Uterus (tissue), 2 donors: Measurements from ENCODE around the gene TCF4.

Experiments used
- POLR2A ChIP-seq, 2 donors: fragments of 450-650 bp; IDR thresholded peaks; one replicate each; pipeline ENCODE4 v1.6.1; 2016; ENCODE audit warnings: antibody characterized with exemption in 2 of 2, mild to moderate bottlenecking in 1 of 2, moderate library complexity in 1 of 2
- TF ChIP-seq, protein P1 (sequence below), 4 experiments: fragments of 200-600 bp in 2 of 4; fragments of 450-650 bp in 2 of 4; sonication (generic) in 2 of 4; IDR thresholded peaks; one replicate each; pipeline ENCODE4 v1.5.1; 2016 to 2019; ENCODE audit warnings: antibody characterized with exemption in 4 of 4, mild to moderate bottlenecking in 2 of 4, moderate library complexity in 1 of 4

DNA sequence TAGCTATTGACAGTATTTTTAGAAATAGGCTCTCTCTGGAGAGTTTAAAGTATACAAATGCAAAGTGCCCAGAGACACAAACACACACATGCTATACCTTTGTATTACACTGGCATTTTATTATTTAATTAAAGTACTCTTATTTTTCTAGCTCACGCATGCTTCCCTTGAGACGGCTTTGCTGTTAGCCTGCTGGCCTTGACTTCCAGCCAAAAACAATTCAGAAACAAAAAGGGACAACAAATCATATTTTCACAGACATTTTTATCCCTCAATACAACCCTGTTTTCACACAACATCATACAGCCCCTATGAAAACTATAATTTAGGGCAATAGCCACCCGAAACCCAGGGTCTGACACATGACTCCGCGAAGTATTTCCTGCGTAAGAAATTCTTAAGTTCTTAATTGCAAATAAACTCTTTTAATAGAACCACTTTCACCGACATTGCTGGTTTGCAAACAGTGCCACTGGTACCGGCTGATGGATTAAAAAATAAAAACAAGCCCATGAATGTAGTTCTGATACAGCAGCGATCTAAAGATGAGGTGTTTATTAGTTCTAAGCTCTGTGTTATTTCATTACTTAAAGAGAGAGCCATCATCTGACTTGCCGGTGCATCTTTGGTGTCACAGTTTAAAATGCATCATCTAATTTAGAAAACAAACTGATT, 185.1 kb downstream of the TCF4 start:
- TF ChIP-seq, protein P1, sequence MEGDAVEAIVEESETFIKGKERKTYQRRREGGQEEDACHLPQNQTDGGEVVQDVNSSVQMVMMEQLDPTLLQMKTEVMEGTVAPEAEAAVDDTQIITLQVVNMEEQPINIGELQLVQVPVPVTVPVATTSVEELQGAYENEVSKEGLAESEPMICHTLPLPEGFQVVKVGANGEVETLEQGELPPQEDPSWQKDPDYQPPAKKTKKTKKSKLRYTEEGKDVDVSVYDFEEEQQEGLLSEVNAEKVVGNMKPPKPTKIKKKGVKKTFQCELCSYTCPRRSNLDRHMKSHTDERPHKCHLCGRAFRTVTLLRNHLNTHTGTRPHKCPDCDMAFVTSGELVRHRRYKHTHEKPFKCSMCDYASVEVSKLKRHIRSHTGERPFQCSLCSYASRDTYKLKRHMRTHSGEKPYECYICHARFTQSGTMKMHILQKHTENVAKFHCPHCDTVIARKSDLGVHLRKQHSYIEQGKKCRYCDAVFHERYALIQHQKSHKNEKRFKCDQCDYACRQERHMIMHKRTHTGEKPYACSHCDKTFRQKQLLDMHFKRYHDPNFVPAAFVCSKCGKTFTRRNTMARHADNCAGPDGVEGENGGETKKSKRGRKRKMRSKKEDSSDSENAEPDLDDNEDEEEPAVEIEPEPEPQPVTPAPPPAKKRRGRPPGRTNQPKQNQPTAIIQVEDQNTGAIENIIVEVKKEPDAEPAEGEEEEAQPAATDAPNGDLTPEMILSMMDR (IDR thresholded peaks at IDR 0.05) = no peak
- TF ChIP-seq POLR2A (IDR thresholded peaks at IDR 0.05) = no peak
